ENCODE measurements around the gene AXIN2.

DNA sequence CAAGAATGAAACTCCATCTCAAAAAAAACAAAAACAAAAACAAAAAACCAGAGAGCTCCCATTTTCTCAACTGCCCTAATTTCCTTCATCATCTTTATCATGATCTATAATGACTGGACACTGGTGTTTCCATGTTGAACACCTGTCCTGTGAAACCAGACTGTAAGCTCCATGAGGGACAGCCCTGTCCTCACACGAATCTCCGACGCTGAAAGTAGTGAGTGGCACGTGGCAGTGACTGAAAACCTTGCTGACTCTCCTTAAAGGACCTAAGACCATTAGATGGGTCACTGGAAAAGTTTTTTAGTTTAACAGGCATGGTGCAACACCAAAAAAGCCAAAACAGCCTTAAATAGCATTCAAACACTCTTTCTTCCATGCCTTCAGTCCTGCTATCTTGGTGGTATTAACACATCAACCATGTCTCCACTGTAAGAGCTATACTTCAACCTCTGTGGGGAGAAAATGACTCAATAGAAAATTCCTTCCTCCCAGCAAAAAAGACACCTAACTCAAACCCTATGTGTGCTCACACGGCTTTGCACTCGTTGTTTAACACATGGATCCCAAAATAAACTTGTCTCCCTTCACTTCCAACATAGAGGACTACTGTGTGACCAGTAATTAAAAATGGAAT, 8.3 kb downstream of the AXIN2 start:
- TF ChIP-seq ZNF274 (IDR thresholded peaks at IDR 0.05; ENCODE audit: low read depth, low read length) (no peak), YY1 (IDR thresholded peaks at IDR 0.05; ENCODE audit: insufficient read depth, insufficient read length) (no peak), SUZ12 (IDR thresholded peaks at IDR 0.05; ENCODE audit: extremely low read depth, insufficient read depth, insufficient read length) (no peak)

Measured in NT2/D1 (cell line).